SK-N-MC (cell line): ENCODE results near the gene SCLT1.

Source experiments
- EZH2 ChIP-seq: fragments of 200-600 bp; sonication (generic); IDR thresholded peaks from one replicate; pipeline ENCODE4 v1.6.1; 2017; ENCODE audit warnings: antibody characterized with exemption
- FOXP2 ChIP-seq: optimal IDR thresholded peaks from 2 replicates; pipeline ENCODE3; 2011; ENCODE audit warnings: mild to moderate bottlenecking, moderate library complexity; ENCODE audit not compliant: insufficient read depth; ENCODE audit errors: extremely low read length, control extremely low read depth
- POLR2AphosphoS5 ChIP-seq: IDR thresholded peaks from 2 replicates; pipeline ENCODE4 v1.6.1; 2012; ENCODE audit warnings: mild to moderate bottlenecking, low read depth, low read length, borderline replicate concordance

DNA sequence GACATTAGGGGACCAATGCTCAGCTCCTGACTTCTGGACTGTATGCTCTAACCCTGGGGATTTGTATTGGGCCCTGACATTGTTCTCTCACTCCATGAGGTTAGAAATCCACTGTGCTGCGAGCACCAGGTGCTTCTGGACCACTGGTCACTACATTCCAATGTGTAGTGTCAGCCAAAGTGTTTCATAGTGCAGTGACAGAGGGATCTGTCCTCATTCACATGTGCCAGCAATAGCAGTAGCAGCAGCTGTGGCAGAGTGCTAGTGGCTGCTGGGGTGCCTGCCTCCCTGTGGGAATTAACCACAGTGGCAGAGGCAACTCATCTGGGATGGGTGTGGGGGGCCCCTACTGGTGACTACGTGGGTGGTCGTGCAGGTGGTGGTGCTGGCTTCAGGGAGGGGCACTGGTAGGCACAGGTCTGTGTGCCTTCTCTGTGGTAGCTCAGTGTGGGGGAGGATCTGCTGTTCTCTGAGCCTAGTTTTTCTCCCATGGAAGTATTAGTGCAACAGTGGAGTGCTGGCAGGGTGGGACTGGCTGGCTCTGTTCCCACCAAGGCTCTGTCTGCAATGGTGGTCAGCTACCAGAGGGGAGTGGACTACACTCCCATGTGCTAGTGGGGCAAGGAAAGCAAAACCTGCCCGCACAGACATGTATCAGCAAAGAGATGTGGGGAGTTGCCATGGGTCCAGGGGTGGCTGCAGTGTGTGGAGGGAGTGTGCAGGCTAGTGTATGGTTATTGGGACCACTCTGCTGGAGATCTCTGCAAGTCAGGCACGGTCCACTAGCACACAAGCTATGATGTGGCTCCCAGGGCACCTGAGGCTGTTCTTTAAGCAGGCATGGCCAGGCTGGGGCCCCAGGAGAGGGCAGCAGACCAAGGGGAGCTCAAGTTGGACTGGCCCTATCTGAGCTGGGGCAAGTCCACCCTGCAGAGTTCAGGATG is 78.5 kb downstream of the SCLT1 start:
- TF ChIP-seq POLR2AphosphoS5 (no peak), EZH2 (no peak), FOXP2 (no peak)
